Adrenal gland (tissue), 12 donors: Measurements from ENCODE around the gene SLC6A1. TPM values are rescaled to one million over a fixed set of nuclear protein-coding genes. Genes with fewer than 3 reads are reported as not detected.
A peak's percentile ranks its signal among the peaks of the same experiment; 100 is the strongest.

Source experiments
- DNase-seq, 7 donors: peaks; one replicate each; pipeline ENCODE4 v3.0.0-alpha.2; 2019 to 2020
- H3K27ac ChIP-seq, 5 donors: fragments of 200-600 bp; sonication (generic) in 4 of 5; 1 replicate in 3 of 5; 2 replicates in 2 of 5; pipeline versions ENCODE4 v1.5.1 to v1.8.0; 2016 to 2020; ENCODE audit warnings: mild to moderate bottlenecking in 1 of 5
- H3K27me3 ChIP-seq: fragments of 200-600 bp; 2 replicates; pipeline ENCODE4 v1.8.0; 2021
- H3K36me3 ChIP-seq, 2 donors: fragments of 200-600 bp; replicated peaks in 1 of 2; 1 replicate in 1 of 2; 2 replicates in 1 of 2; pipeline versions ENCODE4 v1.5.1 to v1.8.0; 2018 to 2022
- H3K4me1 ChIP-seq, 2 donors: fragments of 200-600 bp; replicated peaks in 1 of 2; 1 replicate in 1 of 2; 2 replicates in 1 of 2; pipeline versions ENCODE4 v1.5.1 to v1.8.0; 2018 to 2021
- H3K4me3 ChIP-seq, 4 donors: fragments of 200-600 bp; sonication (generic) in 3 of 4; one replicate each; pipeline ENCODE4 v1.5.1; 2016 to 2018
- H3K9me3 ChIP-seq, 3 donors: fragments of 200-600 bp; sonication (generic) in 1 of 3; replicated peaks in 1 of 3; 1 replicate in 2 of 3; 2 replicates in 1 of 3; pipeline versions ENCODE4 v1.5.1 to v1.8.0; 2016 to 2021
- POLR2A ChIP-seq, 2 donors: fragments of 450-650 bp; IDR thresholded peaks; one replicate each; pipeline ENCODE4 v1.6.1; 2017; ENCODE audit warnings: antibody characterized with exemption in 2 of 2, mild to moderate bottlenecking in 2 of 2, moderate library complexity in 1 of 2
- WGBS, 4 donors: extraction: QIAGEN DNeasy Blood & Tissue Kit in 2 of 4; methylation state at CpG; one replicate each; pipeline versions ENCODE4 v1.1.5 to v1.1.7; 2013 to 2017; 5-methylcytosine and 5-hydroxymethylcytosine counted together
- intact Hi-C, 2 donors: fragments of 100-400 bp; cut with DNase I; formaldehyde crosslinking; loops; one replicate each; pipeline versions ENCODE4 v1.14.1 to v1.15.0; 2022 to 2023
- polyA plus RNA-seq, 3 donors: library from polyadenylated mRNA; stranded (reverse); fragments of 200-250 nt in 2 of 3; fragments of 350-450 nt in 1 of 3; fragmentation: Illumina TruSeq in 1 of 3; extraction: RNeasy Lipid Tissue Mini Kit (QIAGEN cat#74804) in 1 of 3; gene quantifications; one replicate each; pipeline ENCODE4 v1.2.3, GENCODE V29; 2013 to 2014
- total RNA-seq, 9 donors: library from RNA; depleted of rRNA in 4 of 9; stranded (reverse); fragments of >200 nt in 4 of 9; fragments of 120-200 nt in 1 of 9; fragmentation: NEBNext Ultra II Directional in 1 of 9; extraction: Animal tissue kit (Norgen Biotek cat#: 25700) in 1 of 9; gene quantifications; one replicate each; pipeline versions ENCODE4 v1.1.0 to v1.2.4, GENCODE V29; 2013 to 2023
- TF ChIP-seq, protein P1 (sequence below), 6 experiments: fragments of 450-650 bp in 4 of 6; fragments of 200-600 bp in 2 of 6; sonication (generic) in 1 of 6; IDR thresholded peaks; 1 replicate in 5 of 6; 2 replicates in 1 of 6; pipeline versions ENCODE4 v1.5.1 to v1.8.0; 2016 to 2021; ENCODE audit warnings: antibody characterized with exemption in 6 of 6, mild to moderate bottlenecking in 2 of 6, moderate library complexity in 1 of 6
- donor health status: healthy with polysubstance abuse.
- donor health status: Bipolar disorder and iron deficiency.
- donor health status: DM: yes; HTN: yes; CAD: no.
- donor health status: DM: no; HTN: no; CAD: no.
- donor health status: DM: no; HTN: no; CAD: no.
- donor health status: DM: yes; HTN: yes; CAD: no.

The SLC6A1 gene
- total and polyA plus RNA-seq, 12 donors: 0.06 to 1.8 (median 0.47) TPM

DNA sequence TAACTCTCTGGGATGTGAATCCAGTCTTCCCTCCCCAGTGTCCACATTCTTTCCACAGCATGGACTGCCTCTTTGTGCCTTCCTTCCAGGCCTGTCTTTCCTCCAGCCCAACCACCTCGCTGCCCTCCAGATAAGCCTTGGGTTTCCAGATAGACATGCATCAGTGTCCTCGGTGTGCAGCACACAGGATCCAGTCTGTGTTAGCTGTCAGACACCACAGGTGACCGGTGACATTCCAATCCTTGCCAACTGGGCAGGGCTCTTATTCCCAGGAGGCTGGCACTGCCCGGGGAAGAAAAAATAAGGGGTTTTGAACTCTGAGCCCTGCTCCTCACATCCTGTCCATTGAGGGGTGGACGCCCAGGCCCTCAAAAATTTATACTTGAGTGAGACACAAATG is 6.0 kb upstream of the SLC6A1 start:
- Histone ChIP-seq H3K27me3 (peaks cover 1% of the 10 kb centered on the region), H3K4me1 (peaks cover 0 to 5% of the 10 kb centered on the region in 2 donors), H3K27ac (no peak overlapping the region), H3K4me3 (no peak overlapping the region), H3K36me3 (no peaks in the 10 kb centered on the region), H3K9me3 (no peaks in the 10 kb centered on the region)
- intact Hi-C loops: no loop called here
- 86 to 94% (median 92%) methylated on average over 4 to 5 of the region's 5 CpGs for WGBS, 4 donors
- TF ChIP-seq, protein P1, sequence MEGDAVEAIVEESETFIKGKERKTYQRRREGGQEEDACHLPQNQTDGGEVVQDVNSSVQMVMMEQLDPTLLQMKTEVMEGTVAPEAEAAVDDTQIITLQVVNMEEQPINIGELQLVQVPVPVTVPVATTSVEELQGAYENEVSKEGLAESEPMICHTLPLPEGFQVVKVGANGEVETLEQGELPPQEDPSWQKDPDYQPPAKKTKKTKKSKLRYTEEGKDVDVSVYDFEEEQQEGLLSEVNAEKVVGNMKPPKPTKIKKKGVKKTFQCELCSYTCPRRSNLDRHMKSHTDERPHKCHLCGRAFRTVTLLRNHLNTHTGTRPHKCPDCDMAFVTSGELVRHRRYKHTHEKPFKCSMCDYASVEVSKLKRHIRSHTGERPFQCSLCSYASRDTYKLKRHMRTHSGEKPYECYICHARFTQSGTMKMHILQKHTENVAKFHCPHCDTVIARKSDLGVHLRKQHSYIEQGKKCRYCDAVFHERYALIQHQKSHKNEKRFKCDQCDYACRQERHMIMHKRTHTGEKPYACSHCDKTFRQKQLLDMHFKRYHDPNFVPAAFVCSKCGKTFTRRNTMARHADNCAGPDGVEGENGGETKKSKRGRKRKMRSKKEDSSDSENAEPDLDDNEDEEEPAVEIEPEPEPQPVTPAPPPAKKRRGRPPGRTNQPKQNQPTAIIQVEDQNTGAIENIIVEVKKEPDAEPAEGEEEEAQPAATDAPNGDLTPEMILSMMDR (IDR thresholded peaks at IDR 0.05): no peak
- TF ChIP-seq POLR2A (IDR thresholded peaks at IDR 0.05): no peak
- DNase-seq: no peak

GRCh38 chr3:10988001-10988665 is 4.4 kb upstream of the SLC6A1 start:
- intact Hi-C loops: no loop called here
- no peak for TF ChIP-seq POLR2A (IDR thresholded peaks at IDR 0.05)
- TF ChIP-seq, protein P1 (IDR thresholded peaks at IDR 0.05): no peak
- 86 to 92% (median 88%) methylated on average over 8 to 9 of the region's 9 CpGs for WGBS, 4 donors
- Histone ChIP-seq H3K9me3 (no peaks in the 10 kb centered on the region), H3K27me3 (peaks cover 8% of the 10 kb centered on the region), H3K4me3 (no peak overlapping the region), H3K36me3 (no peaks in the 10 kb centered on the region), H3K27ac (no peak overlapping the region), H3K4me1 (no peaks in the 10 kb centered on the region)
- DNase-seq: no peak

GRCh38 chr3:10988991-10989484 is 3.5 kb upstream of the SLC6A1 start:
- 73 to 80% (median 76%) methylated on average over 7 of the region's 7 CpGs for WGBS, 4 donors
- Histone ChIP-seq H3K9me3 (no peaks in the 10 kb centered on the region), H3K4me3 (no peak overlapping the region), H3K4me1 (no peaks in the 10 kb centered on the region), H3K36me3 (no peaks in the 10 kb centered on the region), H3K27ac (no peak overlapping the region), H3K27me3 (peaks cover 15% of the 10 kb centered on the region)
- no peak for TF ChIP-seq POLR2A (IDR thresholded peaks at IDR 0.05)
- TF ChIP-seq, protein P1 (IDR thresholded peaks at IDR 0.05): no peak
- no peak for DNase-seq
- intact Hi-C loops: no loop called here

GRCh38 chr3:10992943-10993728 is 588 bp downstream of the SLC6A1 start:
- no peak for DNase-seq
- H3K27ac ChIP-seq: no peak overlapping the region
- H3K4me1 ChIP-seq: no peaks in the 10 kb centered on the region
- 3 to 7% (median 6%) methylated on average over 15 to 69 of the region's 69 CpGs; no CpG with 5 or more reads in 1 of the 4 donors for WGBS, 4 donors
- peak overlapping the region in 1 of 4 donors; percentile 43 for H3K4me3 ChIP-seq
- peaks cover 29% of the 10 kb centered on the region for H3K27me3 ChIP-seq
- H3K36me3 ChIP-seq: no peaks in the 10 kb centered on the region
- TF ChIP-seq, protein P1 (IDR thresholded peaks at IDR 0.05): no peak
- TF ChIP-seq POLR2A (IDR thresholded peaks at IDR 0.05): no peak
- intact Hi-C loops: no loop called here
- no peaks in the 10 kb centered on the region for H3K9me3 ChIP-seq
